ENCODE results near the gene PFN4.

PFN4 gene

DNA sequence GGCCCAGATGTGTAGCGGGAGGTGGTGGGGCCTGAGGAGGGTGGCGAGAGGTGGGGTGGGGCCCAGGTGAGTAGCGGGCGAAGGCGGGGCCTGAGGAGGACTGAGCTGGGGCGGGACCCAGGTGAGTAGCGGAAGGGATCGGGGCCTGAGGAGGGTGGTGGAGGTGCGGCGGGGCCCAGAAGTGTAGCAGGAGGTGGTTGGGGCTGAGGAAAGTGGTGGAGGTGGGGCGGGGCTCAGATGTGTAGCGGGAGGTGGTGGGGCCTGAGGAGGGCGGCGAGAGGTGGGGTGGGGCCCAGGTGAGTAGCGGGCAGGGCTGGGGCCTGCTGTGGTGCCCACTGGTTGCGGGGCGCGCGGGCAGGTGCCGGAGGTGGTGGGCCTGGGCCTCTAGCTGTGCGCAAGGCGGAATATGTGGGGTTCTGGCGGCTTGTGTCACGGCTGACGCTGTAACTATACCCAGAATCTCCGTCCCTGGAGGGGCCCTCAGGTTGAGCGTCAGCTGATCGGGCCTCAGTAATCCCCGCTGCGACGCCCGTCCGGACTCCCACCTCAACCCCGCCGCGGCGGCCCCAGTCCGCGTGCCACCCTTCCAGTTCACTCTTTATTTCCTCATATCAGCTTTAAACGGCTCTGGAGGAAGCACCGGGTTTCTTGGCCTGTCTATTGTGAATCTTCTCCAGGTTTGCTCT, 46.1 kb downstream of the PFN4 start:
- no peak for DNase-seq

DNA sequence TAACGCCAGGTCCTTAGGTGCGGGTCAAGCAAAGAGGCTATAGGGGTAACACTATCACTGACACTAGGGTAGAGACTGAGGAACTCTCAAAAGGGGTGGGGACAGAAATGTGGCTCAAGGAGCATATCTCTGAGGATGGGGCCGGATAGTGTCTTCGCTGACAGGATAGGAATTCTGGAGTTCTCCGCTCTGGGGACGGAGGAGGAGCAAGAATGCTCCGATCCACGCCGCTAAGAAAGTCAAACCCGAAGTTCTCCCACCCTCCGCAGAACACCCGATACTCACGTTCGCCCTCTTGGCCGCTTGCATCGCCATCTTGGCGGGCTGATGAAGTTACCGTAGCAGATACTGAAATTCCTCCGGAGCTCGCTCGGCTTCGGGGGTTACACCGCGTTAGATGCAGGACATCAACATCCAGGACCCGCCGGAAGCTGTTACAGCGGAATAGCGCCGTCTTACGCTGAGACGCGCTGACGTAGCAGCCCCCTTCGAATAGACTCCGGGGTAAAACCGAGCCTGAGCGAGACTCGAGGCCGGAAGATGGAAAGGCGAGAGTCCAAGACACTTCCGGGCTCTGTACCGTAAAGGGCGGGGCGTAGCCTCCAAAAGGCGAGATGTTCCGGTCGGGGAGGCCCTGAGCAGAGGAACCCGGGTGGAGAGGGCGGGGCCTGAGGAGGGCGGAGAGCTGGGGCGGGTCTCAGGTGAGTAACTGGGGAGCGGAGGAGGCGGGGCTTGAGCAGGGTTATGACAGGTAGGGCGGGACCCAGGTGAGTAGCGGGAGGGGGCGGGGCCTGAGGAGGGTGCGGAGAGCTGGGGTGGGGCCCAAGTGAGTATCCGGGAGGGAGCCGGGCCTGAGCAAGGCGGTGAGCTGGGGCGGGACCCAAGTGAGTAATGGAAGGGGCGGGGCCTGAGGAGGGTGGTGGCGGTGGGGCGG, 47.0 kb downstream of the PFN4 start, which contains the start of gene SF3B6:
Gene SF3B6 (minus strand): TSS at position 412 of the 934 bp plus-strand sequence. CDS start 97 bp downstream, at position 315.
- peak; percentile 99 for DNase-seq

- DNase-seq, result no peak
Observed at GRCh38 chr2:24075259-24075658, 47.9 kb downstream of the PFN4 start.

- DNase-seq, result no peak
Observed at GRCh38 chr2:24073816-24074215, 49.3 kb downstream of the PFN4 start.

- no peak for DNase-seq
Observed at GRCh38 chr2:24072259-24072658, 50.9 kb downstream of the PFN4 start.

DNA sequence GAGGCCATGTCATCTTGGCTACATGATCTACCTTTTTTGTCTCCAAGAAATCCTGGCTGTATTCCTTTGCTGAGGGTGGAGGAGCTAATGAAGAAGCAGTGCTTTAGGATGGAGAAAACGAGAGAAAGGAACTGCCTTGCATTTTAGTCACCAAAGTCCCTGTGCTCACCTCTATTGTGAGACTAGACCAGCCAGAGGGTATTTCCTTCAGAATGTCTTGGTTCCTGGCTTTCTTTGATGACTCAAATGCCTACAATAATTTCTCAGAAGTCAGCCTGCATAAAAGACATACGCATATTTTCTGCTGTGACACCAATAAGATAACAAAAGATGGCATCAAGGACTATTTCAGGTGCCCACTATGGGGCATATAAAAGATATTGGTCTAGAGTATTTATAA, 57.8 kb downstream of the PFN4 start:
- no peak for DNase-seq
